Mononuclear cell (primary cell): ENCODE results near the gene HLA-C. TPM values are rescaled to one million over a fixed set of nuclear protein-coding genes. Genes with fewer than 3 reads are reported as not detected.

Experiments
- H3K27me3 ChIP-seq: 2 replicates; pipeline ENCODE4 v1.6.0; 2011; ENCODE audit warnings: low read length, control low read depth; ENCODE audit not compliant: insufficient read depth
- H3K4me1 ChIP-seq: 2 replicates; pipeline ENCODE4 v1.5.1; 2011; ENCODE audit warnings: mild to moderate bottlenecking, low read length, control low read depth; ENCODE audit not compliant: insufficient read depth
- H3K4me3 ChIP-seq: 2 replicates; pipeline ENCODE4 v1.5.1; 2011; ENCODE audit warnings: mild to moderate bottlenecking, low read length, moderate library complexity
- H3K9me3 ChIP-seq: 2 replicates; pipeline ENCODE4 v1.5.1; 2011; ENCODE audit warnings: low read depth, mild to moderate bottlenecking, control low read depth, low read length
- total RNA-seq: library from RNA; depleted of rRNA; stranded (reverse); fragments of >200 nt; gene quantifications from one replicate; pipeline ENCODE4 v1.2.3, GENCODE V29; 2012

HLA-C gene
- 1,178 TPM for total RNA-seq

DNA sequence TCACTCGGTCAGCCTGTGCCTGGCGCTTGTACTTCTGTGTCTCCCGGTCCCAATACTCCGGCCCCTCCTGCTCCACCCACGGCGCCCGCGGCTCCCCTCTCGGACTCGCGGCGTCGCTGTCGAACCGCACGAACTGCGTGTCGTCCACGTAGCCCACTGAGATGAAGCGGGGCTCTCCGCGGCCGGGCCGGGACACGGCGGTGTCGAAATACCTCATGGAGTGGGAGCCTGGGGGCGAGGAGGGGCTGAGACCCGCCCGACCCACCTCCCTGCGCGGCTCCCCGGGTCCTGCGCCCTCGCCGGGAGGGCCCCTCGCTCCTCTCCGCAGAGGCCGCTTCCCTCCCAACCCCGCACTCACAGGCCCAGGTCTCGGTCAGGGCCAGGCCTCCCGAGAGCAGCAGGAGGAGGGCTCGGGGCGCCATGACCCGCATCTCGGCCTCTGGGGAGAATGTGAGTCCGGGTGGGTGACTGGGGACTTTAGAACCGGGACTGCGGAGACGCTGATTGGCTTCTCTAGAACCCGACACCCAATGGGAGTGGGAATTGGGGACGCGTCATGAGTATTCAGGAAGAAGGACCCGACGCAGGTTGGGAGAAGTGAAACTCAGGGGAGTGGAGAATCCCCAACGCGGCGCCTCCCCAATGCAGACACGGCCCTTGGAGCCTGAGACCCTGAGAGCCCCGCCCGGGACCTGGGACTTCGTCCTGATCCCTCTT, at the start of gene HLA-C:
TSS of gene HLA-C (minus strand) at position 452 of the 717 bp plus-strand sequence. CDS start at position 431, 21 bp downstream.
- Histone ChIP-seq H3K4me3 (peak within 1 kb of the TSS; percentile 91), H3K9me3 (no peaks in the 10 kb centered on the region), H3K27me3 (no peaks in the 10 kb centered on the region), H3K4me1 (peaks cover 53% of the 10 kb centered on the region)

DNA sequence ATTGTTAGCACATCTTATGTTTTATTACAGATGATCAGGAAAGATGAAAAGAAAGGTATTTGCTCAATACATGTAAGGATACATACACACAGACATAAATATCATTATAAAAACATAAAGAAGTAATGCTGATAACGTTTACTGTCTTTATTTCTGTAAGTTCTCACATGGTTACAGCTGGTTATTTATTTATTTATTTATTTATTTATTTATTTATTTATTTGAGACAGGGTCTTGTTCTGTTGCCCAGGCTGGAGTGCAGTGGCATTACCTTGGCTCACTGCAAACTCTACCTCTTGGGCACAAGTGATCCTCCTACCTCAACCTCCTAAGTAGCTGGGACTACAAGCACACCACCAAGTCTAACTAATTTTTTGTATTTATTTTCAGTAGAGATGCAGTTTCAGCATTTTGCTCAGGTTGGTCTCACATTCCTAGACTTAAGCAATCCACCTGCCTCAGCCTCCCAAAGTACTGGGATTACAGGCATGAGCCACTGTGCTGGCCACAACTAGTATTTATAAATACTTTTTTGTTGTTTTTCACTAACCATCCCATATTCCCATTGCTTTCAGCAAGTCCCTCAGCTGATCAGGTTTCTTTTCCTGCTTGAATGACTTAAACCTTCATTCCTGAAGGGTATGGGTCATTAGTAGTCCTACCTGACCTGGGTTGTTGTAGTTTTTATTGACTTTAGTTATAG, 49.3 kb upstream of the HLA-C start:
- no peaks in the 10 kb centered on the region for H3K4me1 ChIP-seq
- peaks cover 15% of the 10 kb centered on the region for H3K27me3 ChIP-seq
- H3K9me3 ChIP-seq, result no peaks in the 10 kb centered on the region
- no peak overlapping the region for H3K4me3 ChIP-seq

- no peaks in the 10 kb centered on the region for H3K9me3 ChIP-seq
- no peaks in the 10 kb centered on the region for H3K4me1 ChIP-seq
- H3K4me3 ChIP-seq, result no peak overlapping the region
- peaks cover 39% of the 10 kb centered on the region for H3K27me3 ChIP-seq
Observed at GRCh38 chr6:31317036-31317435, 45.1 kb upstream of the HLA-C start.

- no peaks in the 10 kb centered on the region for H3K9me3 ChIP-seq
- H3K4me1 ChIP-seq, result peaks cover 14% of the 10 kb centered on the region
Observed at GRCh38 chr6:31309641-31310040, 37.7 kb upstream of the HLA-C start.

GRCh38 chr6:31308845-31309175, 36.9 kb upstream of the HLA-C start:
- H3K4me3 ChIP-seq, result no peak overlapping the region
- H3K4me1 ChIP-seq, result peaks cover 14% of the 10 kb centered on the region
- H3K27me3 ChIP-seq, result peaks cover 39% of the 10 kb centered on the region
- no peaks in the 10 kb centered on the region for H3K9me3 ChIP-seq

More at GRCh38 chr6:31309641-31310040, 37.7 kb upstream of the HLA-C start:
- Histone ChIP-seq H3K4me3 (no peak overlapping the region), H3K27me3 (peaks cover 42% of the 10 kb centered on the region)

- Histone ChIP-seq H3K27me3 (peaks cover 38% of the 10 kb centered on the region), H3K4me1 (peaks cover 14% of the 10 kb centered on the region), H3K4me3 (peak overlapping the region; percentile 39), H3K9me3 (no peaks in the 10 kb centered on the region)
Observed at GRCh38 chr6:31308050-31308844, 36.4 kb upstream of the HLA-C start.

DNA sequence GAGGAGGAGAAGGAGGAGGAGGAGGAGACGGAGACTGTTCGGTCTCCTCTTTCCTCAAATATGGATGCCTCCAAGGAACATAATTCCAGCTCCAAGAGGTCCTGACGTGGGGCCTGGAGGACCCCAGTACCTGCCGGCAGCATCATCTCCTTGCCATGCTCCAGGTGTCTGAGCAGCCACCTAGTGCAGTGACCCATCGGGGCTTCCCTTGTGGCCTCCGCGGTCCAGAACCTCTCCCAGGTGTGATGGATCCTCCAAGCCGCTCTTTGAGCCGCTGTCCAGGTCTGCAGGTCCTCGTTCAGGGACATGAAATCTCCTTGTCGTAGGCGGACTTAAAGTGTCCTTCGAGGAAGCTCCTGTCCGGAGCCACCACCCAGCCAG, 35.8 kb upstream of the HLA-C start:
- H3K4me3 ChIP-seq, result no peak overlapping the region

GRCh38 chr6:31305703-31306219, 33.9 kb upstream of the HLA-C start:
- Histone ChIP-seq H3K27me3 (peaks cover 38% of the 10 kb centered on the region), H3K9me3 (no peaks in the 10 kb centered on the region), H3K4me1 (peaks cover 14% of the 10 kb centered on the region), H3K4me3 (no peak overlapping the region)

More for the DNA sequence above, 35.8 kb upstream of the HLA-C start:
- H3K9me3 ChIP-seq, result no peaks in the 10 kb centered on the region
- peaks cover 38% of the 10 kb centered on the region for H3K27me3 ChIP-seq
- H3K4me1 ChIP-seq, result peaks cover 14% of the 10 kb centered on the region

DNA sequence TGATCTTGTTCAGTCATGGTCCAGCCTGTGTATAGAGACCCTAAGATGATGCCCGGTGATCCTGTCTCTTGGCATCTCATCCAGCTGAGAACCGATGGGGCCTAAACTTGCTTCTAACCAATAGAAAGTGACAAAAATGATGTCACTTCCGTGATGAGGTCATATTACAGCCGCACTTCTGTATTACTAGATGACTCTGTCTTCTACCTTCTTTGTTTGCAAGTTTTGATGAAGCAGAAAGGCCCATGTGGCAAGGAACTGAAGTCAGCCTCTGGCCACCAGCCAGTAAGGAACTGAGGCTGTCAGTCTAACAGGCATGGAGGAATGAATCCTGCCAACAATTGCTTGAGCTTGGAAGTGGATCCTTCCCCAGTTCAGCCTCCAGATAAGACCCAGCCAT, 32.8 kb upstream of the HLA-C start:
- Histone ChIP-seq H3K27me3 (peaks cover 29% of the 10 kb centered on the region), H3K4me3 (no peak overlapping the region), H3K4me1 (peaks cover 14% of the 10 kb centered on the region), H3K9me3 (no peaks in the 10 kb centered on the region)

DNA sequence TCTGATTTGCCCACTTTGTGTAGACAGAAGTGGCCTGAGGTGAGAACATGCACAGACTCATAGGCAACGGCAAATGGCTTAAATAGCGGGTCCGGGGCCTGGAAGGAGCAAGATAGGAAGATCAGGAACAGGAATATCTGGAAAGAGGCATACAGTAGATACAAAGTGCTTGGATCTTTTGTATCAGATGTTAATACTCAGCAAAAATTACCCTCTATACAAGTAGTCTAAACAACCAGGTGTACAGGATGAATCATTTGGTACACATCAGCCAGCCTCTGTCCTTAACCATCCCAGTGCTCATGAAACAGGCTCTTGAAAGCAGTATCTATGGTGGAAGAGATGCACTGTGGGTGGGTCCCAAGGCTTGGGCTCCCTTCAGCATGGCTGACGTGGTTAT, 28.9 kb upstream of the HLA-C start:
- H3K4me1 ChIP-seq, result no peaks in the 10 kb centered on the region
- no peaks in the 10 kb centered on the region for H3K9me3 ChIP-seq
- peaks cover 16% of the 10 kb centered on the region for H3K27me3 ChIP-seq
- H3K4me3 ChIP-seq, result no peak overlapping the region

- Histone ChIP-seq H3K9me3 (no peaks in the 10 kb centered on the region), H3K27me3 (peaks cover 18% of the 10 kb centered on the region), H3K4me3 (no peak overlapping the region), H3K4me1 (no peaks in the 10 kb centered on the region)
Observed at GRCh38 chr6:31299947-31300346, 28.1 kb upstream of the HLA-C start.

- Histone ChIP-seq H3K9me3 (no peaks in the 10 kb centered on the region), H3K27me3 (peaks cover 20% of the 10 kb centered on the region), H3K4me3 (no peak overlapping the region), H3K4me1 (no peaks in the 10 kb centered on the region)
Observed at GRCh38 chr6:31299511-31299910, 27.6 kb upstream of the HLA-C start.

DNA sequence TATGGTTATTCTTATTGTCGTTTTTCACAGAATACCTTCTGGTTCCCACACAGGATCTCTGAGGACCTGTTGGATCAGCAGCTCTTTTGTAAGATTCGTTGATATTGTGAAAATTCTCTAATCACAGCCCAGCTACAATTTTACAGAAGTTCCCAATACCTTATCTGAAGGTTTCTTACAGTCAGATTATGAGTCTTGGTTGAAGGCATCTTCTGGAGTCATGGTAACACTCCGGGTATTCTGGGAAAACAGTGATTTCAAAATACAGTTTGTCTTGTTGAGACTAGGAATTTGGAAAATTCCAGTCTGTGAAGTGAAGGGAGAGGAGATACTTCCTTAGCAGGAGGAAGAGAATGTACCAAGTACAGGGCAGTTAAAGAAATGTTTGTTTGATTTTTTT, 22.2 kb upstream of the HLA-C start:
- no peaks in the 10 kb centered on the region for H3K9me3 ChIP-seq
- no peak overlapping the region for H3K4me3 ChIP-seq
- peaks cover 23% of the 10 kb centered on the region for H3K27me3 ChIP-seq
- no peaks in the 10 kb centered on the region for H3K4me1 ChIP-seq

DNA sequence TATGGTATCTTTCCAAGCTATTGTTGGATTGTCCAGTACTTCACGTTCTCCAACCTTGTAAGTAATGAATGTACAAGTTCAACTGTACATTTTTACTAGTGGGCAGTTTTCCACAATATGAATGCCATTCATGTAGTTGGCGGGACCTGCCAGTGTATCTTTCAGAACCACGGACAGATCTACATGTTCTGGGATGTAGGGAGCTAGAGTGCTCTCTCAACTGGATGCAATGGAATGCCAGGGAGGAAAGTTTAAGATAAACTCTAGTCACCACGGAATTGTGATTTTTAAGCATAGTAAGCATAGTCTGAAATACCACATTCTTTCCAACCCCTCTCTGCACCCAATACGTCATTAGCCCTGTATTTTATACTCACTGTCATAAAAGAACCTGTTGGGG, 21.5 kb upstream of the HLA-C start:
- H3K27me3 ChIP-seq, result peaks cover 23% of the 10 kb centered on the region
- H3K4me1 ChIP-seq, result no peaks in the 10 kb centered on the region
- H3K4me3 ChIP-seq, result no peak overlapping the region
- H3K9me3 ChIP-seq, result no peaks in the 10 kb centered on the region

DNA sequence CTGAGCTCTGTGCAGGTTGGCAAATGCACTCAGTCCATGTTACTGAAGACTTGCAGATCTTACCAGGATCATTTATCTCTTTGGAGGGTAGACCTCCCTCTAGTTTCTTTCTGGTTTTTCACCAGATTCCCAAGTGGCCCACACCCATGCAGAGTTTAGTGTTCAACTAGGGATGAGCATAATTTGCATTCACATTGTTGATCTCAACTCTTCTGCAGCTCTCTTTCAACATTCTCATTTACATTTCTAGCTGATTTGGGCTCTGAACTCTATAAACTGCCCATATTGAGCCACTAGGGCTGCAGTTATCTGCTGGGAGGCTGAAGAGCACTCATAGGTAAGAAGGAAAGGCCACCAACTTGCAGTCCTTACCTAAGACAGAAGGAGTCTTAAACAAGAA, 17.9 kb upstream of the HLA-C start:
- Histone ChIP-seq H3K4me3 (no peak overlapping the region), H3K4me1 (no peaks in the 10 kb centered on the region), H3K9me3 (no peaks in the 10 kb centered on the region), H3K27me3 (peaks cover 14% of the 10 kb centered on the region)
